Neuron (in vitro differentiated cells): ENCODE measurements around the gene UBXN2A.

Source experiments
- H2AFZ ChIP-seq: one replicate; pipeline ENCODE4 v1.6.1; 2013; ENCODE audit warnings: low read depth, mild to moderate bottlenecking, inconsistent platforms, low read length, moderate library complexity
- H3K27me3 ChIP-seq: one replicate; pipeline ENCODE4 v1.6.1; 2013; ENCODE audit warnings: low read length; ENCODE audit not compliant: insufficient read depth
- H3K36me3 ChIP-seq: one replicate; pipeline ENCODE4 v1.6.1; 2013; ENCODE audit warnings: low read length; ENCODE audit not compliant: insufficient read depth
- H3K4me1 ChIP-seq: one replicate; pipeline ENCODE4 v1.6.1; 2013; ENCODE audit warnings: low read length; ENCODE audit not compliant: insufficient read depth
- H3K4me3 ChIP-seq: 2 replicates; pipeline ENCODE4 v1.5.1; 2013; ENCODE audit warnings: mild to moderate bottlenecking, low read length, moderate library complexity
- H3K9me3 ChIP-seq: one replicate; pipeline ENCODE4 v1.6.1; 2013; ENCODE audit warnings: low read length

Gene UBXN2A

DNA sequence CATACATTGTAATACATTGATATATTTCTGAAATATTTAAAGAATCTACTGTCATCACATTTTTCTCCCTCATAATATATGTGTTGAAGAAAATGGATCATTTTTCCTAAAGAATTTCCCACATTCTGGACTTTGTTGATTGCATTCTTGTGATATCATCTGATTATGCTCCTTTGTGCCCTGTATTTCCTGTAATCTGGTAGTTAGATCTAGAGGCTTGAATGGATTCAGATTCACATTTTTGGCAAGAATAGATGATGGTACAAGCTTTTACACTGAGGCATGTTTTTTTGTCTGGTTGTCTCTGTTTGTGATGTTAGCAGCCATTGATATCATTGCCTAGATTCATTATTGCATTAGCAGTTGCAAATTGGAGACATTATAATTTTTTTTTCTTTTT, 13.4 kb downstream of the UBXN2A start:
- no peaks in the 10 kb centered on the region for H3K9me3 ChIP-seq
- no peak overlapping the region for H2AFZ ChIP-seq
- H3K27me3 ChIP-seq, result no peaks in the 10 kb centered on the region
- H3K4me3 ChIP-seq, result no peak overlapping the region
- no peaks in the 10 kb centered on the region for H3K4me1 ChIP-seq
- peaks cover 12% of the 10 kb centered on the region for H3K36me3 ChIP-seq

- Histone ChIP-seq H3K36me3 (peaks cover 17% of the 10 kb centered on the region), H2AFZ (no peak overlapping the region), H3K27me3 (no peaks in the 10 kb centered on the region), H3K4me1 (no peaks in the 10 kb centered on the region), H3K4me3 (no peak overlapping the region), H3K9me3 (no peaks in the 10 kb centered on the region)
Observed at GRCh38 chr2:23954325-23955014, 14.2 kb downstream of the UBXN2A start.

DNA sequence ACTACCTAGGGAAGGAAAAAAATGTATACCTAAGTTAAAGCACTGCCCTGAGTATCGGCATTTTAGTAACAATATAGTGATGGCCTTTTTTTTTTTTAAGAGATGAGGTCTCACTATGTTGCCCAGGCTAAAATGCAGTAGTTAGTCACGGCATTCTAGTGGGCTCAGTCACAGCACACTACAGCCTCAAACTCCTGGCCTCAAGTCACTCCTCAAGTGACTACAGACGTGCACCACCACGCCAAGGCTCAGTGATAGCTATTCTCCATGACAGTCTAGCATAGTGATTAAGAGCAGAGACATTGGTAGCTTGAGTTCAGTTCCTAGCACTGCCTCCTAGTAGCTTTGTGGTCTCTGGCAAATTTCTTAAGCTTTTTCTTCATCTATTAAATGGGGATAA, 27.6 kb downstream of the UBXN2A start:
- H3K4me3 ChIP-seq, result no peak overlapping the region
- no peaks in the 10 kb centered on the region for H3K27me3 ChIP-seq
- no peak overlapping the region for H2AFZ ChIP-seq
- no peaks in the 10 kb centered on the region for H3K4me1 ChIP-seq
- peaks cover 6% of the 10 kb centered on the region for H3K9me3 ChIP-seq
- peaks cover 32% of the 10 kb centered on the region for H3K36me3 ChIP-seq

- H3K9me3 ChIP-seq, result peaks cover 2% of the 10 kb centered on the region
- no peaks in the 10 kb centered on the region for H3K27me3 ChIP-seq
- peaks cover 30% of the 10 kb centered on the region for H3K36me3 ChIP-seq
- H2AFZ ChIP-seq, result no peak overlapping the region
- H3K4me3 ChIP-seq, result no peak overlapping the region
- H3K4me1 ChIP-seq, result no peaks in the 10 kb centered on the region
Observed at GRCh38 chr2:23976883-23977282, 36.6 kb downstream of the UBXN2A start.

DNA sequence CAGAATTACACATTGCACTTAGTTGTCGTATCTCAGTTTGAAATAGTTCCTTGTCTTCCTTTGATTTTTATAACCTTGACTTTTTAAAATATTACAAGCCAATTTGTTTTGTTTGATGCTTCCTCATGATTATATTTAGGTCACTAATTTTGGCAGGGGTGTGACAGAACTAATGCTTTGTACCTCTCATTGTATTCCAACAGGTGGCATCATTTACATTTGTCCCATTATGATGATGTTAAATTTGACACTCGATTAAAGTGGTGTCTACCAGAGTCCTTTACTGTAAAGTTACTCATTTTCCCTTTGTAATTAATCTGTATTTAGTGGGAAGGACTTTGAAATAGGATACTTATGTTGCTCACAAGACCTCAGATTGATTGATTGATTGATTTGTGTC, 48.1 kb downstream of the UBXN2A start:
- no peak overlapping the region for H3K4me3 ChIP-seq
- H3K27me3 ChIP-seq, result no peaks in the 10 kb centered on the region
- H3K9me3 ChIP-seq, result no peaks in the 10 kb centered on the region
- peaks cover 42% of the 10 kb centered on the region for H3K36me3 ChIP-seq
- H3K4me1 ChIP-seq, result peaks cover 11% of the 10 kb centered on the region
- H2AFZ ChIP-seq, result no peak overlapping the region

DNA sequence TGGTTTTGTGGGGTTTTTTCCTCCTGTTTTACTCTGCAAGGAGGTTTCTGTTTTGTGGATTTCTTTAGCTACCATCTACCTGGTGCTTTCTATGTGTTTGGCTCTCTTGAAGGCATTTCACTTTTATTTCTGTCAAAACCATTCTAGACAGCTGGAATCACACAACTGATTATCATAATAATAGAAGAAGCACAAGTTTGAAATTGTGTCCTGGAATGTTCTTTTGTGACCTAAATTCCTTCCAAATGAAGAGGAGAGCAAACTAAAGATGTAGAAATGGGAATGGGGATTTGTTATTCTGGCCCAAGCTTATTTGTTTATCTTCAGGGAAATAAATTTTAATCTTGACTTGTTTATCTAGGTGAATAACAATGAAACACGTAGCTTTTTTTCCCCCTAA, 52.7 kb downstream of the UBXN2A start:
- Histone ChIP-seq H3K9me3 (no peaks in the 10 kb centered on the region), H2AFZ (no peak overlapping the region), H3K4me1 (peaks cover 17% of the 10 kb centered on the region), H3K27me3 (no peaks in the 10 kb centered on the region), H3K4me3 (no peak overlapping the region), H3K36me3 (peaks cover 18% of the 10 kb centered on the region)

DNA sequence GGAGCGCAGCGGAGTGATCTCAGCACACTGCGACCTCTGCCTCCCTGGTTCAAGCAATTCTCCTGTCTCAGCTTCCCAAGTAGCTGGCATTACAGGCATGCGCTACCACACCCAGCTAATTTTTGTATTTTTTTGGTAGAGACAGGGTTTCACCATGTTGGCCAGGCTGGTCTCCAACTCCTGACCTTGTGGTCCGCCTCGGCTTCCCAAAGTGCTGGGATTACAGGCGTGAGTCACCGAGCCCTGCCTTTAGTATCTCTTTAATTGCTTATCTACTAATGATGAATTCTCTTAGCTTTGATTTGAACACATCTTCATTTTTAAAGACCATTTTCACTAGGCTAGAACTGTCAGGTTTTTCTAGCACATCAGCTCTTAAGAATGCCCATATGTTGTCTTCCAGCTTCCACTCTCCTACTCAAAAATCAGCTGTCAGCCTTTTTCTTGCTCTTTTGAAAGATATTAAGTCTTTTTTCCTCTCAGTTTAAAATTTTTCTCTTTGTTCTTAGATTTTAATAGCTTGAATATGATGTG, 53.5 kb downstream of the UBXN2A start:
- Histone ChIP-seq H3K27me3 (no peaks in the 10 kb centered on the region), H3K4me1 (peaks cover 17% of the 10 kb centered on the region), H3K9me3 (no peaks in the 10 kb centered on the region), H2AFZ (no peak overlapping the region), H3K4me3 (no peak overlapping the region), H3K36me3 (peaks cover 16% of the 10 kb centered on the region)

- H3K36me3 ChIP-seq, result peaks cover 16% of the 10 kb centered on the region
- H3K4me3 ChIP-seq, result no peak overlapping the region
- H2AFZ ChIP-seq, result no peak overlapping the region
- H3K9me3 ChIP-seq, result no peaks in the 10 kb centered on the region
- peaks cover 17% of the 10 kb centered on the region for H3K4me1 ChIP-seq
- no peaks in the 10 kb centered on the region for H3K27me3 ChIP-seq
Observed at GRCh38 chr2:23994567-23994966, 54.3 kb downstream of the UBXN2A start.

DNA sequence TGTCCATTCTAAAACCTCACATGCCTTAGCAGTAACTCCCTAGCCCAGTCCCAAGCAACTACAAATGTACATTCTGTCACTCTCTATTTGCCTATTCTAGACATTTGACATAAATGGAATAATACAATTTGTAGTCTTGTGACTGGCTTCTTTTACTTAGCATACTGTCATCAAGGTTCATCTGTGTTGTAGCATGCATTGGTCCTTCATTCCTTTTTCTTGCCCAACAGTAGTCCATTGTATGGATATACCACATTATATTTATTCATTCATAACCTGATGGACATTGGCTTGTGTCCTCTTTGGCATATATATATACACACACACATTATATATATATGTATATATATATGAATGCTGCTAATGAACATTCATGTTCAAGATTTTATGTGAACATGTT, 67.4 kb downstream of the UBXN2A start:
- Histone ChIP-seq H3K9me3 (peaks cover 3% of the 10 kb centered on the region), H2AFZ (no peak overlapping the region), H3K4me1 (no peaks in the 10 kb centered on the region), H3K27me3 (no peaks in the 10 kb centered on the region), H3K4me3 (no peak overlapping the region), H3K36me3 (no peaks in the 10 kb centered on the region)

DNA sequence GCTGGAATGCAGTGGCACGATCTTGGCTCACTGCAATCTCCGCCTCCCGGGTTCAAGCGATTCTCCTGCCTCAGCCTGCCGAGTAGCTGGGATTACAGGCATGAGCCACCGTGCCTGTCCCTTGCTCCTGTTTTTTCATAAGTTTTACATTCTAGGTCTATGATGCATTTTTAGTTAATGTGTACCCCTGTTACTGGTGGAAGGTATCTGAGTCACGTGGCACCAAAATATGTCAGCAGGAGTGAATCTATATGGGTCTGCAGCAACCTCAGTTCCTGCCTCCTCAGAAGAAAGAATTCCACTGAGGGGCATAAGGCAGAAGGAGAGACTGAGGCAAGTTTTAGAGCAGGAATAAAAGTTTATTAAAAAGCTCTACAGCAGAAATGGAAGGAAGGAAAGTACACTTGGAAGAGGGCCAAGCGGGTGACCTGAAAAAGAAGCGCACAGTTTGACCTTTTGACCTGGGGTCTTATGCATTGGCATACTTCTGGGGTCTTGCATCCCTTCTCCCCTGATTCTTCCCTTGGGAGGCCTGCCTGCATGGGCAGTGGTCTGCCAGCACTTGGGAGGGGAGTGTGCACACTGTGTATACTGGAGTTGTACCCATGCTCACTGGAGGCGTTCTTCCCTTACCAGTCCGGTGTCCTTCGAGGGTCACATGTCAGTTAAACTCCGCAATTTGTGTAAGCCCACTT, 68.6 kb downstream of the UBXN2A start:
- no peaks in the 10 kb centered on the region for H3K27me3 ChIP-seq

GRCh38 chr2:24009367-24009679, 69.1 kb downstream of the UBXN2A start:
- Histone ChIP-seq H3K9me3 (peaks cover 3% of the 10 kb centered on the region), H3K27me3 (no peaks in the 10 kb centered on the region), H3K4me1 (no peaks in the 10 kb centered on the region), H3K4me3 (no peak overlapping the region), H2AFZ (no peak overlapping the region), H3K36me3 (no peaks in the 10 kb centered on the region)

More for the DNA sequence above, 68.6 kb downstream of the UBXN2A start:
- Histone ChIP-seq H3K4me1 (no peaks in the 10 kb centered on the region), H3K9me3 (peaks cover 3% of the 10 kb centered on the region), H3K4me3 (no peak overlapping the region), H3K36me3 (no peaks in the 10 kb centered on the region), H2AFZ (no peak overlapping the region)

GRCh38 chr2:24009680-24010476, 69.6 kb downstream of the UBXN2A start, which contains the start of gene MFSD2B:
Gene MFSD2B (plus strand): TSS chr2:24010085. CDS start chr2:24010097, 12 bp downstream.
- Histone ChIP-seq H3K27me3 (no peaks in the 10 kb centered on the region), H2AFZ (no peak within 1 kb of the TSS), H3K36me3 (no peaks in the 10 kb centered on the region), H3K9me3 (peaks cover 3% of the 10 kb centered on the region), H3K4me1 (no peaks in the 10 kb centered on the region), H3K4me3 (no peak within 1 kb of the TSS)
